MG63 (cell line): ENCODE data around the gene CADM4. TPM values are rescaled to one million over a fixed set of nuclear protein-coding genes. Genes with fewer than 3 reads are reported as not detected.
"Not testable (repeated sequence)": the region's sequence is repeated elsewhere in the genome, so short reads cannot be mapped to it uniquely, and the experiment has no call there.

ENCODE experiments used
- DNase-seq: peaks from one replicate; pipeline ENCODE4 v3.0.0-alpha.2; 2020
- H3K27me3 ChIP-seq: fragments of 250-450 bp; sonication (Bioruptor Pico); 2 replicates; pipeline ENCODE4 v1.5.1; 2020; ENCODE audit warnings: mild to moderate bottlenecking, moderate library complexity
- H3K36me3 ChIP-seq: fragments of 250-450 bp; sonication (Bioruptor Pico); 2 replicates; pipeline ENCODE4 v1.5.1; 2020; ENCODE audit warnings: mild to moderate bottlenecking, moderate library complexity
- H3K4me3 ChIP-seq: fragments of 250-450 bp; sonication (Bioruptor Pico); 2 replicates; pipeline ENCODE4 v1.5.1; 2020; ENCODE audit warnings: mild to moderate bottlenecking, moderate library complexity
- H3K9me3 ChIP-seq: fragments of 250-450 bp; sonication (Bioruptor Pico); 2 replicates; pipeline ENCODE4 v1.5.1; 2020; ENCODE audit warnings: mild to moderate bottlenecking, moderate library complexity
- total RNA-seq: library from RNA; depleted of rRNA; stranded (reverse); fragments of >200 nt; shearing (Covaris generic); gene quantifications from 2 replicates; pipeline ENCODE4 v1.2.3, GENCODE V29; 2014; ENCODE audit warnings: low replicate concordance

Gene CADM4
- total RNA-seq, 1 experiment from 2014 or later, result 3.0 TPM

DNA sequence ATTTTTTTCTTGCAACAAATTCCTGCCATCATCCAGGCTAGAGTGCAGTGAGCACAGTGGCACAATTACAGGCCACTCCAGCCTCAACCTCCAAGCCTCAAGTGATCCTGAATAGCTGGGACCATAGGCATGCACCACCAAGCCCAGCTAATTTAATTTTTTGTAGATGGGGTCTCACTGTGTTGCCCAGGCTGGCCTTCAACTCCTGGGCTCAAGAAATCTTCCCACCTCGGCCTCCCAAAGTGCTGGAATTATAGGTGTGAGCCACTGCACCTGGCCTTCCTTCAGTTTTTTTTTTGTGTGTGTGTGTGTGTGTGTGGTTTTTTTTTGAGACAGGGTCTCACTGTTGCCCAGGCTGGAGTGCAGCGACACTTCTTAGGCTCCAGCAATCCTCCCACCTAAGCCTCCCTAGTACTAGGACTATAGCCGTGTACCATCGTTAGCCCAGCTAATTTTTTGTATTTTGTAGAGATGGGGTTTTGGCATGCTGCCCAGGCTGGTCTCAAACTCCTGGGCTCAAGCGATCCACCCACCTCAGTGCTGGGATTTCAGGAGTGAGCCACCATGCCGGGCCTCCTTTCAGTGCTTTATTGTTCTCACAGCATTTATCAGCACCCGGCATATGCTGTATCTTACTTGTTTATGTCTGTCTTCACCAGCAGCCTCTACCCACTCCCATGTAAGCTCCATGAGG is 33.6 kb downstream of the CADM4 start:
- Histone ChIP-seq H3K9me3 (no peaks in the 10 kb centered on the region), H3K4me3 (no peak overlapping the region), H3K36me3 (peaks cover 24% of the 10 kb centered on the region), H3K27me3 (no peaks in the 10 kb centered on the region)
- DNase-seq, result no peak

DNA sequence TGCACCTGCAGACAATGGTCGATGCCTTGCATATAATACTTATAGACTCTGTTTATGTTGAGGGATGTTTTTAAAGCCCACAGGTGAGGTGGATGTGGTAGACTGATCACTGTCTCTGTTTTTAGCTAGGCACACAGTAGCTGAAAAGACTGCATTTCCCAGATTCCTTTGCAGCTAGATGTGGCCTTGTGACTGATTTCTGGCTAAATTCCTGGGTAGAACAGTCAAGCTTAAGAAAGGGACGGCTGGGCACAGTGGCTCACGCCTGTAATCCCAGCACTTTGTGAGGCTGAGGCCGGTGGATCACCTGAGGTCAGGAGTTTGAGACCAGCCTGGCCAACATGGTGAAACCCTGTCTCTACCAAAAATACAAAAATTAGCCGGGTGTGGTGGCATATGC is 39.3 kb downstream of the CADM4 start:
- peaks cover 36% of the 10 kb centered on the region for H3K36me3 ChIP-seq
- H3K4me3 ChIP-seq, result not testable (repeated sequence)

DNA sequence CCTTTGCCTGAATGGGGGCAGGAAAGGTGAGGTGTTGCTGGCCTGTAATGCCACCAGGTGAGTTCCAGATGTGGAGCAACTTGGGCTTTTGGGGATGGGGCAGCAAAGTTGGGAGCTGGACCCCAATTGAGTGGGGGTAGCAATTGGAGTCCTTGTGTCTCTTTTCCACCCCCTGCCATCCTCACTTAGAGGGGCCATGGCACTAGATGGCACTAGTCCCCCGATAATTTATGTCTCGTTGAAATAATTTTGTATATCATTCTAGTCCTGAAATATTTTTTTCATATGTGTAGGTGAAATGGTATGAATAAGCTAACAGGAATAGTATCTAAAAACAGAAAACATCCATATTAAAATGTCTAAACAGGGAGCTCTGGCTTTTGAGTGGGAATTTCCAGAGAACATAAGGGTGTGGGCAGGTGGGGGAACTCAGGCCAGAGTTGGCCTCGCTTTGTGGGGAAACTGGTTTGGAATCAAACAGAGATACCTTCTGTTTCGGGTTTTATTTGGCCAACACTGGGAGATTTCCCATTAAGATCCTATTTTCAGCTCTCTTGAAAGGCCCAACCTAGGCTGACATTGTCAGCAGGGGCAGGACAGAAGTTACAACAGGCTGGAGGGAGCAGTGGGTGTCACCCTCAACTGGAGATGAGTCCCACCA is 39.9 kb downstream of the CADM4 start:
- no peak overlapping the region for H3K4me3 ChIP-seq
- no peaks in the 10 kb centered on the region for H3K9me3 ChIP-seq
- peaks cover 38% of the 10 kb centered on the region for H3K36me3 ChIP-seq
- H3K27me3 ChIP-seq, result no peaks in the 10 kb centered on the region
- DNase-seq, result no peak

More for the DNA sequence above, 39.3 kb downstream of the CADM4 start:
- DNase-seq, H3K9me3 ChIP-seq, H3K27me3 ChIP-seq: not testable (repeated sequence)

DNA sequence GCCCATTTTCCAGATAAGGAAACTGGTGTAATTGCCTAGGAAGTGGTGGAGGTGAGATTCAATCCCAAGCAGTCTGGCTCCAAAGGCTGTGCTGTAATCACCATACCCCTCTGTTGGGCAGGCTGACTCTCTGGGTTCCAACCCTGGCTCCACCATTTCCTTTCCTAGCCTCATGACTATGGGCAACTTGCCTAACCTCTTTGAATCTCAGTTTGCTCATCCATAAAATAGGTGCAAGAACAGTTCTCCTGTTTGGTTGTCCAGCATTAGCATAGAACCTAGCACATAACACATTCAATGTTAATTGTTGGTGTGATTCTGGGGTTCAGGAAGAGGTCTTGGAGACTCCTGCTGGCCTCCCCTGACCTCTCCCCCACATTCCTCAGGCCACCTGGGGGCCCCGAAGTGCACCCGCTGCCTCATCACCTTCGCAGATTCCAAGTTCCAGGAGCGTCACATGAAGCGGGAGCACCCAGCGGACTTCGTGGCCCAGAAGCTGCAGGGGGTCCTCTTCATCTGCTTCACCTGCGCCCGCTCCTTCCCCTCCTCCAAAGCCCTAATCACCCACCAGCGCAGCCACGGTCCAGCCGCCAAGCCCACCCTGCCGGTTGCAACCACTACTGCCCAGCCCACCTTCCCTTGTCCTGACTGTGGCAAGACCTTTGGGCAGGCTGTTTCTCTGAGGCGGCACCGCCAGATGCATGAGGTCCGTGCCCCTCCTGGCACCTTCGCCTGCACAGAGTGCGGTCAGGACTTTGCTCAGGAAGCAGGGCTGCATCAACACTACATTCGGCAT is 41.0 kb downstream of the CADM4 start:
- H3K36me3 ChIP-seq, result peaks cover 50% of the 10 kb centered on the region

DNA sequence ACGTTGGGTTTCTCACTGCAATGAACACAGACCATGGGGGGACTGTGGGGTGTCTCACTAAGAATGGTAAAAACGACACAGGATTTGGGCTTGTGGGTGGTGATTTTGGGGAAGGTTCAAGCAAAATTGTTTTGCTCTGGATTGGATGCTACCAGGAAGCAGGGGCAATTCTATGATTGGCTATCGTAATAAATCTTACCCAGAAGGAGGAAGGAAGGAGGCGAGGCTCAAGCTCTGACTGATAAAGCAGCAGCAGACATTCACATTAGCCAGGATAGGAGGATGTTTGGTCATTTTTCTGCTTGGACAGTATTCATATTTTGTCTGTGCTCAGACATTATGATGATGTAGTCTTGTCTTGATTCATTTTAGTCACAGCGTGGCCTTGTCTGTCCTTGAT is 41.8 kb downstream of the CADM4 start:
- Histone ChIP-seq H3K4me3 (peak overlapping the region; percentile 66), H3K9me3 (no peaks in the 10 kb centered on the region), H3K27me3 (no peaks in the 10 kb centered on the region), H3K36me3 (peaks cover 55% of the 10 kb centered on the region)
- no peak for DNase-seq

More for the DNA sequence above, 41.0 kb downstream of the CADM4 start:
- Histone ChIP-seq H3K27me3 (no peaks in the 10 kb centered on the region), H3K9me3 (no peaks in the 10 kb centered on the region), H3K4me3 (no peak overlapping the region)
- no peak for DNase-seq

DNA sequence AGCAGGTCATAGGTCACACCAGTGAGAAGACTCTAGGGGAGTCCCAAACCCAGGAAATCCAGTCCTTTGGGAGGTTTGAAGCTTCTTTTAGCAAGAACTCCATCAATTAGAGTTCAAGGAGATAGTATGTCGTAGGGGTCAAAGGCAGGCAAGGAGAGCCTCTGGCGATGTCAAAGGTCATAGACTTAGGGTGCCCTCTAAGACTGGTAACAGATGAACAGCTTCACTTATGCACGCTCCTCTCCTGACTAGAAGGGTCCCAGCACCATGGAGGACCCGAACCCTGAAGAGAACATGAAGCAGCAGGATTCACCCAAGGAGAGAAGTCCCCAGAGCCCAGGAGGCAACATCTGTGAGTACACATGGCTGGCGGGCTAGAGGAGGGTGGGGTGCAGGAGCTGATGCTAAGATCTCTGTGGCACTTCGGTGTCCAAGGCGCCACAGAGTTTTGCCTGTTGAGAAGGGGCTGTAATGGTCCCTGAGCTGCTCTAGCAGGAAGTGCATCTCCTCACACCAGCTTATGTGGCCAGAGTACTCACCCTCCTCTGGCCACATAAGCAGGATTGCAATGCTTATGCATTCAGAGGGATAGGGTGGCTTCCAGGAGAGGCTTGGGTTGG is 42.7 kb downstream of the CADM4 start:
- no peaks in the 10 kb centered on the region for H3K9me3 ChIP-seq
- H3K4me3 ChIP-seq, result peak overlapping the region; percentile 66
- no peaks in the 10 kb centered on the region for H3K27me3 ChIP-seq
- H3K36me3 ChIP-seq, result peaks cover 57% of the 10 kb centered on the region
- DNase-seq, result no peak

DNA sequence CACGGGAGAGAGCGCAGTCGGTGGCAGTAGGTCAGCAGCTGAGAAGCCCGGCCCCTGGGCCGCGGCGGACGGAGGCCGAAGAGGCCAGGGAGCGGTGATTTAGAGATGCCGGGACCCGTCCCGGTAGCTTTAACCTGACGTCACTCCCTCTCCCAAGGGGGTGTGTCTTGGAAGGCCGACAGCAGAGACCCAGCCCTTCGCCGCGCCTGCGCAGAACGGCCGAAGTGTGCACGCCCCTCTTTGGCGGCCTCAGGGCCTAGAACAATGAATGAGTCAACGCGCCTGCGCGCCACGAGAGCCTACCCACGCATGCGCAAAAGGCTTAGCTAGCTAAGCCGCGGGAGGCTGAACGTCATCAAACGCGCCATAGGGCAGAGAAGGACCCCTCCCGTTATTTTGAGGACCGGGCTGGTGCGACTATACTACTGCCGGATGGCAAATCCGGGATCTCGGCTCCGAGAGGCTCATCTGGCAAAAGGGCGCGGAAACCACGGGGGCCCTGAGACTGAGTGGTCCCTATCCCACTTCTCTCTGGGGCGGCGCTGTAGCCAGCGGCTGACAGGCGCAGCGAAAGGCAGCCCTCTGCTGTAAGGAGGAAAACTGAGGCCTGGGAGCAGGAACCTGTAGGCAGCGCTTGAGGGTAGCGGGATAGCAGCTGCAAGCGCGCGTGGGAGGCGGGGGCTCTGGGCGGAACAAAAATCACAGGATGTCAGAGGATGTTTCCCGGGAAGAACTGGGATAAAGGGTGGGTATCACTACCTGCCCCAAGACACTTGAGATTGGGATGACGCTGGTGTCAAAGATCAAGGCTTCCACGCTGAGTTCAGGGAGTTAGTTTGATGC is 43.4 kb downstream of the CADM4 start, which contains the start of the genes IRGQ and ZNF576:
Gene IRGQ (minus strand): TSS at position 136 of the 843 bp plus-strand sequence. CDS start 796 bp downstream, outside the sequence.
Gene ZNF576 (plus strand): TSS at position 597 of the 843 bp plus-strand sequence. CDS start 514 bp downstream, outside the sequence.
- H3K27me3 ChIP-seq, result no peaks in the 10 kb centered on the region
- peak; percentile 98 for DNase-seq
- H3K9me3 ChIP-seq, result no peaks in the 10 kb centered on the region
- peaks cover 52% of the 10 kb centered on the region for H3K36me3 ChIP-seq
- H3K4me3 ChIP-seq, result peak within 1 kb of the TSS; percentile 66

DNA sequence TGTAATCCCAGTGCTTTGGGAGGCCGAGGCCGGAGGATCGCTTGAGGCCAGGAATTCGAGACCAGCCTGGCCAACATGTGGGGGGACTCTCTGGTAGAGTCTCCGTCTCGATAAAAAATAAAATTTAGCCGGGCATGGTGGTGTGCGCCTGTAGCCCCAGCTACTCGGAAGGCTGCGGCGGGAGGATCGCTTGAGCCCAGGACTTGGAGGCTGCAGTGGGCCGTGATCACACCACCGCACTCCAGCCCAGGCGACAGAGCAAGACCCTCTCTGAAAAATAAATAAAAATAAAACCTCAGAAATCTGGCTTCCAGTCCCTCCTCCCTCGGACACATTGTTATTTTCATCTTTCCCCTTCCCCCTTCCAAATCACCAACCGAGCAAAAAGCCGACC is 44.0 kb downstream of the CADM4 start:
- DNase-seq, result no peak
- peak overlapping the region; percentile 66 for H3K4me3 ChIP-seq
- peaks cover 50% of the 10 kb centered on the region for H3K36me3 ChIP-seq
- H3K9me3 ChIP-seq, result no peaks in the 10 kb centered on the region
- H3K27me3 ChIP-seq, result no peaks in the 10 kb centered on the region

DNA sequence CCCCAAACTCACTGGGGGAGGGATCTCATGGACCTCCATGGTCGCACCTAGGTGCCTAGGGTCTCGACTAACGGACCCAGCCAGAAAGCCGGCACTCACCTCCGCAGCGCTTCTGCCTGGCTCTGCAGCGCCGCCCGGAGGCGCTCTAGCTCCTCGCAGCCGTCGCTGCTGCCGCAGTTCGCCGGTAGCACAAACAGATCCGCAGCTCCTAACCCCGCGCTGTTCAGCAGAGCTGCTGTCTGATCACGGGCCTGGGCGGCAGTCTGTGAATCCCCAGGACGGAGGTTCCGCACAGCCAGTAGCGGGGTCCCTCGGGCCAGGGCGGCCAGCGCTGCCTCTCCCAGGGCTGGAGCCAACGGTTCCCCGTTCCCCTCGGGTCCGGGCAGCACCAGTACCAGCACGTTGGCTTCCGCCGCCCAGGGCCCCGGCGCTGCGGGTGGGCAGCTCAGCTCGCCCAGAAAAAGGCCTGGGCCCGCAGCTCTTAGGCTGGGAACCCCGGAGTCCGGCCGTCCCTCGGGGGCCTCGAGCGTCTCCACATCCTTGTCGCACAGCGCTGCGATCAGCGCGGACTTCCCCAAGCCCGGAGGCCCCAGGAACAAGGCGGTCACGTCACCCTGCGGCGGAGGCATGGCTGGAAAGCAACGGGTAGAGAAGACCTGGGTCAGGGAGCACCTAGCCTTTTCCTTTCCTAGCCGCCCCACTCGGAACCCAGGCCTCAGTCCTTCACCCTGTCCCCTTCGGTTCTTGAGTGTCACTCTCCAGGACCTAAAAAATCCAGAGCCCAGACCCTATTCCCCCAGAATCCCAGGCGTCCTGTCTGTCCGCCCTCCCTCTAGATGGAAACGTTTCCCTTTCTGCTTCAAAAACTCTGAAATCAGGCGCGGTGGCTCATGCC is 44.7 kb downstream of the CADM4 start:
- Histone ChIP-seq H3K4me3 (peak overlapping the region; percentile 66), H3K9me3 (no peaks in the 10 kb centered on the region), H3K36me3 (peaks cover 46% of the 10 kb centered on the region), H3K27me3 (no peaks in the 10 kb centered on the region)
- DNase-seq, result peak; percentile 62

DNA sequence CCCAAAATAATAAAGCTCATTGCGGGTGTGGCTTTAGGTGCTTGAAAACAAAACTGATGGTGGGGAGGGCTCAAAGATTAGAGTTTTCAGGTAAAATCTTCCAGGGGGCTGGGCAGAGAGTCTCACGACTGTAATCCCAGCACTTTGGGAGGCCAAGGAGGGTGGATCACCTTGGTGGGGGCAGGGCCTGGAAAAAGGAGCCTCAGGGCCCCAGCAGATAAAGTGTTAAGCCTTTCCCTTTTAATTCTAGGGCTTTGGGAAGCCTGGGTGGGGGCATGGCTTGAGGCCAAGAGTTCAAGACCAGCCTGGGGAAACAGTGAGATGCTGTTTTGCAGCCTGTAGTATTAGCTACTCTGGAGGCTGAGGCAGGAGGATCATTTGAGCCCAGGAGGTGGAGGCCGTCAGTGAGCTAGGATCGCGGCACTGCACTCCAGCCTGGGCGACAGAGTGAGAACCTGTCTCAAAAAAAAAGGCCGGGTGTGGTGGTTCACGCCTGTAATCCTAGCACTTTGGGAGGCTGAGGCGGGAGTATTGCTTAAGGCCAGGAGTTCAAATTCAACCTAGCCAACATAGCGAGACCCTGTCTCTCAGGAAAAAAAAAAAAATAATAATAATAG is 45.5 kb downstream of the CADM4 start:
- Histone ChIP-seq H3K27me3 (no peaks in the 10 kb centered on the region), H3K4me3 (peak overlapping the region; percentile 66), H3K9me3 (no peaks in the 10 kb centered on the region), H3K36me3 (peaks cover 47% of the 10 kb centered on the region)
- no peak for DNase-seq

DNA sequence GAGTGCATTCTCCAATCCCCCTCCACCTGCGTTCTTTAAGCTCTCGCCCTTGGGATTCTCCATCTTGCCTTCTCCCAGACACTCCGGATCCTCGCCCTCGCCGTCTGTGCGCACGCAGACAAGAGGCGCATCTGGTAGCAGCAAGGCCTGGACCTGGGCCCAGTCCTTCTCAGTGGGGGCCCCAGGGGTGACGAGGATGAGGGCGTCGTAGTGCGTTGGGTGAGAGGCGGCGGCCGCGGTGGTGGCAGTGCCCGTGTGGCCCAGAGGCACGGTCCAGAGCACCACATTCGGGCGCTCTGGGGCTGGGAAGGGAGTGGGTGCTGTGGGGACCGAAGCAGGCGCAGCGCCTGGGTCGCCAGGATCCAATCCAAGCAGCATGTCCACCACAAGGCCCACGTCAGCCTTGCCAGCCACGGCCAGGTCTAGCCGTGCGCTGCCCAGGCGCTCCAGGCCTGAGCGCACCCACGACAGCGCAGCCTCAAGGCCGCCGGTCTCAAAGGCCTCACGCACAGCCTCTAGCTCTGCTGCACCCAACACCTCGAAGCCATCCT is 46.8 kb downstream of the CADM4 start:
- Histone ChIP-seq H3K4me3 (no peak overlapping the region), H3K9me3 (no peaks in the 10 kb centered on the region), H3K36me3 (peaks cover 41% of the 10 kb centered on the region), H3K27me3 (no peaks in the 10 kb centered on the region)
- no peak for DNase-seq

DNA sequence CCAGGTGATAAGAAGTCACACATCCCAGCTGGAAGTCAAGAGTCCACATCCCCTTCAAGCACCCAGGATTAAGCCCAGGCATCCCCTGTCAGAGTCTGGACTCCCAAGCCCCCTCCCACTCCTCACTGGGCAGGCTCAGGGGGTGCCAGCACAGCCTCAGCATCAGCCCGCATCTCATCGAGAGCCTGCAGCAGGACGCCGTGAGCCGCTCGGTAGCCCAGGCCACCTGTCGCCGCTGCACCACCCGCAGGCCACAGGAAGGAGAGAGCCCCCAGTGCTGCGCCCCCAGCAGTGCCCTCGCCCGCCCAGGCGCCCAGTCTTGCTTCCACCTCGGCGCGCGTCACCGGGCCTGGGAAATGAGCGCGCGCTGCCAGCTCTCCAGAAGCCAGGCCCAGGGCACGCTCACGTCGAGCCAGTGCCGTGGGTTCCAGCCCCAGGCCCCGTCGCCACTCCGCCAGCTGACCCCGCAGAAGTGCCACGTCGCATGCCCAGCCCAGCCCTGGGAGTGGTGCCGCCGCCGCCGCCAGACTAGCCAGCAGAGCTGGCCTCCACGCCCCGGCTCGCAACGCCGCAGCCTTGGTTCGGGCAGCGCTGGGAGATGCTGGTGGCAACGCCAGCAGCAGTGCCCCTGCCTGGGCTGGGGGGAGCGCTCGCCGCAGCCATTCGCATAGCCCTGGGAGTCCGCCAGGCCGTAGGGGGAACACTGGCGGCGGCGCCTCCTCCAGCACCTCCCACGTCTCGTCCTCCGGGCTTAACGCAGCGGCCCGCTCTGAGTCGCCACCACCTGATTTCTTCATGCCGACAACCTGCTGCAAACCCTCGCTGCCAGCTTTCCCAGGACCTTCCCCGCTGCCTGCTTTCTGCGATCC is 47.5 kb downstream of the CADM4 start:
- no peak overlapping the region for H3K4me3 ChIP-seq
- H3K27me3 ChIP-seq, result no peaks in the 10 kb centered on the region
- peaks cover 45% of the 10 kb centered on the region for H3K36me3 ChIP-seq
- no peak for DNase-seq
- H3K9me3 ChIP-seq, result no peaks in the 10 kb centered on the region

DNA sequence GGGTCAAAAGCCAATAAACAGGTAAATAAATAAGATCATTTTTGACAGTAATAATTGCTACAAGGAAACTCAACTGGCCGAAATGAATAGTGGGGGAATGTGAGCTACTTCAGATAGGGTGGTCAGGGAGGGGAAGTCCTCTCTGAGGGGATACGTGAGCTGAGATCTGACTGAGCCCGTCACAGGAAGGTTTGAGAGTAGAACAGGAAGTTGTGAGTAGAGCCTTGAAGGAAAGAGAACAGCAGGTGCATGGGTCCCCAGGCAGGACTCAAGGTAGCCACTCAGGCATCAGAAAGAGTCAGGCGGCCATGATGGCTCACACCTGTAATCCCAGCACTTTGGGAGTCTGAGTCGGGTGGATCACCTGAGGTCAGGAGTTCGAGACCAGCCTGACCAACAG is 50.0 kb downstream of the CADM4 start:
- Histone ChIP-seq H3K9me3 (no peaks in the 10 kb centered on the region), H3K27me3 (no peaks in the 10 kb centered on the region), H3K36me3 (peaks cover 51% of the 10 kb centered on the region), H3K4me3 (no peak overlapping the region)
- DNase-seq, result no peak

DNA sequence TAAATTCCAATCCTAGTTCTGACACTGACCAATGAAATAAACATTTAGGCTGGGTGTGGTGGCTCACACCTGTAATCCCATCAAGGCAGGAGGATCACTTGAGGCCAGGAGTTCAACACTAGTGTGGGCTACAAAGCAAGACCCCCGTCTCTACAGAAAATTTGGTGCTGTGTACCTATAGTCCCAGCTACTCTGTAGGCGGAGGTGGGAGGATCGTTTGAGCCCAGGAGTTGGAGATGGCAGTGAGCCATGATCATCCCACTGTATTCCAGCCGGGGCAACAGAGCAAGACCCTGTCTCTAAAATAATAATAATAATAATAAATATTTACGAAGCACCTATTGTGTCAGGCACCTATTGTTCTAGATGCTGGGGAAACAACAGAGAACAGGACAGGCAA is 50.4 kb downstream of the CADM4 start:
- Histone ChIP-seq H3K27me3 (no peaks in the 10 kb centered on the region), H3K4me3 (no peak overlapping the region), H3K36me3 (peaks cover 47% of the 10 kb centered on the region), H3K9me3 (no peaks in the 10 kb centered on the region)
- no peak for DNase-seq
